HCT116 (cell line): ENCODE data around the gene SLC35B1. TPM values are rescaled to one million over a fixed set of nuclear protein-coding genes. Genes with fewer than 3 reads are reported as not detected.

ENCODE experiments used
- ATAC-seq: fragments of 200-7000 bp; cut with Tn5 transposase; 2 replicates; pipeline ENCODE4 v1.9.1; 2020; ENCODE audit warnings: mild to moderate bottlenecking, moderate library complexity
- BruUV-seq: library from RNA; stranded (reverse); fragments of 400-500 nt; replicated peaks from 2 replicates; lab custom pipeline; 2021; lab: Mats Ljungman, UMichigan
- CTCF ChIA-PET: fragments of 300-600 bp; sonication (Branson Sonifier 250); formaldehyde crosslinking; loops from one replicate; lab custom pipeline; 2021; ENCODE audit warnings: antibody characterized with exemption; lab: Charles Lee
- POLR2A ChIA-PET: fragments of 300-600, 350-600 bp; sonication (Branson Sonifier 250); formaldehyde crosslinking; loops from one replicate; lab custom pipeline; 2021; ENCODE audit warnings: antibody characterized with exemption; lab: Charles Lee
- RAD21 ChIA-PET, 2 experiments: fragments of 300-600 bp; sonication (Branson Sonifier 250); formaldehyde crosslinking; loops; one replicate each; lab custom pipeline; 2023; ENCODE audit warnings: low total read pairs in 2 of 2; ENCODE audit not compliant: uncharacterized antibody in 2 of 2, unreplicated experiment in 2 of 2, low non-redundant PET in 1 of 2; lab: Charles Lee
- DNase-seq: peaks from one replicate; pipeline ENCODE4 v3.0.0-alpha.2; 2010; ENCODE audit warnings: low read depth, low spot score
- H2AFZ ChIP-seq: fragments of 200-600 bp; shearing (Covaris generic), sonication (generic); 2 replicates; pipeline ENCODE4 v1.6.1; 2017; ENCODE audit warnings: low read depth, mixed run types, mixed read lengths, antibody characterized with exemption, low read length; ENCODE audit not compliant: poor library complexity, severe bottlenecking
- H3K27ac ChIP-seq: 2 replicates; pipeline ENCODE4 v1.5.1; 2012; ENCODE audit warnings: low read depth, low read length
- H3K27me3 ChIP-seq: fragments of 200-600 bp; sonication (generic); 2 replicates; pipeline ENCODE4 v1.6.1; 2016; ENCODE audit warnings: mixed run types, low read length, mixed read lengths; ENCODE audit not compliant: insufficient read depth
- H3K36me3 ChIP-seq, 2 experiments: fragments of 200-500 bp in 1 of 2; fragments of 200-600 bp in 1 of 2; sonication (Bioruptor generic) in 1 of 2; sonication (generic) in 1 of 2; 2 replicates each; pipeline versions ENCODE4 v1.5.1 to v1.6.1; 2014 to 2016; ENCODE audit warnings: low read length in 2 of 2, inconsistent platforms in 1 of 2, mixed read lengths in 1 of 2, mixed run types in 1 of 2; ENCODE audit not compliant: insufficient read depth in 2 of 2, control insufficient read depth in 1 of 2
- H3K4me1 ChIP-seq, 2 experiments: fragments of 200-600 bp in 1 of 2; sonication (generic) in 1 of 2; 2 replicates each; pipeline versions ENCODE4 v1.5.1 to v1.6.1; 2012 to 2017; ENCODE audit warnings: low read length in 2 of 2, inconsistent platforms in 1 of 2, mild to moderate bottlenecking in 1 of 2, mixed read lengths in 1 of 2, mixed run types in 1 of 2, moderate library complexity in 1 of 2; ENCODE audit not compliant: insufficient read depth in 2 of 2, control insufficient read depth in 1 of 2
- H3K4me2 ChIP-seq: fragments of 200-600 bp; sonication (generic); 2 replicates; pipeline ENCODE4 v1.6.1; 2017; ENCODE audit warnings: mixed run types, low read length, mixed read lengths
- H3K4me3 ChIP-seq, 2 experiments: fragments of 200-600 bp in 1 of 2; sonication (generic) in 1 of 2; replicated peaks in 1 of 2; 2 replicates each; pipeline ENCODE4 v1.5.1; 2011 to 2016; ENCODE audit warnings: low read length in 2 of 2, control low read depth in 1 of 2, low read depth in 1 of 2, mild to moderate bottlenecking in 1 of 2, mixed read lengths in 1 of 2, mixed run types in 1 of 2
- H3K79me2 ChIP-seq: fragments of 200-600 bp; sonication (generic); 2 replicates; pipeline ENCODE4 v1.6.1; 2017; ENCODE audit warnings: mild to moderate bottlenecking, mixed run types, low read length, moderate library complexity, mixed read lengths; ENCODE audit not compliant: insufficient read depth
- H3K9ac ChIP-seq: fragments of 200-600 bp; sonication (generic); 2 replicates; pipeline ENCODE4 v1.6.1; 2016; ENCODE audit warnings: low read length, mixed read lengths
- H3K9me2 ChIP-seq: fragments of 200-600 bp; sonication (generic), shearing (Covaris generic); 2 replicates; pipeline ENCODE4 v1.6.1; 2017; ENCODE audit warnings: mixed run types, mild to moderate bottlenecking, moderate library complexity; ENCODE audit not compliant: insufficient read depth
- H3K9me3 ChIP-seq, 2 experiments: fragments of 200-500 bp in 1 of 2; fragments of 200-600 bp in 1 of 2; sonication (Bioruptor generic) in 1 of 2; sonication (generic) in 1 of 2; 2 replicates each; pipeline ENCODE4 v1.6.1; 2014 to 2017; ENCODE audit warnings: low read length in 2 of 2, mixed read lengths in 2 of 2, inconsistent platforms in 1 of 2, low read depth in 1 of 2, mild to moderate bottlenecking in 1 of 2, mixed run types in 1 of 2, moderate library complexity in 1 of 2; ENCODE audit not compliant: control insufficient read depth in 1 of 2, insufficient read depth in 1 of 2
- H4K20me1 ChIP-seq: fragments of 200-600 bp; sonication (generic), shearing (Covaris generic); 2 replicates; pipeline ENCODE4 v1.6.1; 2017; ENCODE audit warnings: mixed run types, mild to moderate bottlenecking, moderate library complexity; ENCODE audit not compliant: insufficient read depth
- ELF1 ChIP-seq: IDR thresholded peaks from 2 replicates; pipeline ENCODE4 v1.6.1; 2012; ENCODE audit warnings: low read depth, borderline replicate concordance
- EZH2phosphoT487 ChIP-seq: fragments of 200-600 bp; IDR thresholded peaks from 2 replicates; pipeline ENCODE4 v1.6.1; 2018; ENCODE audit warnings: antibody characterized with exemption, borderline replicate concordance
- FOSL1 ChIP-seq: IDR thresholded peaks from 2 replicates; pipeline ENCODE4 v1.6.1; 2012; ENCODE audit warnings: low read depth
- JUND ChIP-seq: IDR thresholded peaks from 2 replicates; pipeline ENCODE4 v1.6.1; 2012
- POLR2A ChIP-seq: IDR thresholded peaks from 2 replicates; pipeline ENCODE4 v1.7.0; 2011; ENCODE audit warnings: borderline replicate concordance; ENCODE audit not compliant: insufficient read depth, insufficient read length; ENCODE audit errors: extremely low read depth
- RAD21 ChIP-seq: IDR thresholded peaks from 2 replicates; pipeline ENCODE4 v1.6.1; 2012; ENCODE audit warnings: low read depth, mild to moderate bottlenecking
- TCF7L2 ChIP-seq: IDR thresholded peaks from 2 replicates; pipeline ENCODE4 v1.7.0; 2011; ENCODE audit warnings: borderline replicate concordance, inconsistent platforms; ENCODE audit not compliant: insufficient read depth, insufficient read length; ENCODE audit errors: extremely low read depth
- YY1 ChIP-seq: IDR thresholded peaks from 2 replicates; pipeline ENCODE4 v1.6.1; 2011; ENCODE audit warnings: low read length, low read depth, moderate library complexity, mild to moderate bottlenecking; ENCODE audit not compliant: insufficient replicate concordance; ENCODE audit errors: extremely low read depth
- intact Hi-C: fragments of 100-400 bp; cut with micrococcal nuclease; formaldehyde crosslinking; loops from 2 replicates; pipeline ENCODE4 v1.10.0; 2022
- total RNA-seq: library from RNA; stranded (reverse); gene quantifications from one replicate; pipeline ENCODE4 v1.2.1, GENCODE V29; 2021; ENCODE audit not compliant: unreplicated experiment
- TF ChIP-seq, protein P1 (sequence below): IDR thresholded peaks from 2 replicates; pipeline ENCODE4 v1.6.1; 2012
- TF ChIP-seq, protein P2 (sequence below), 3 experiments: fragments of 200-600 bp in 1 of 3; sonication (generic) in 1 of 3; IDR thresholded peaks in 2 of 3; conservative IDR thresholded peaks in 1 of 3; 2 replicates each; pipeline ENCODE4 v1.5.1; 2012 to 2017; ENCODE audit warnings: low read depth in 2 of 3, low read length in 2 of 3, antibody characterized with exemption in 1 of 3, borderline replicate concordance in 1 of 3, control low read depth in 1 of 3, mild to moderate bottlenecking in 1 of 3, mixed read lengths in 1 of 3, mixed run types in 1 of 3, moderate library complexity in 1 of 3; ENCODE audit not compliant: insufficient read depth in 1 of 3
- TF ChIP-seq, protein P3 (sequence below): IDR thresholded peaks from 2 replicates; pipeline ENCODE4 v1.6.1; 2011; ENCODE audit warnings: mild to moderate bottlenecking, low read length, moderate library complexity; ENCODE audit not compliant: insufficient replicate concordance; ENCODE audit errors: extremely low read depth
- TF ChIP-seq, protein P4 (sequence below): IDR thresholded peaks from 2 replicates; pipeline ENCODE4 v1.6.1; 2012; ENCODE audit warnings: low read depth

Gene SLC35B1
- total RNA-seq, 1 experiment from 2014 or later: 87.5 TPM

DNA sequence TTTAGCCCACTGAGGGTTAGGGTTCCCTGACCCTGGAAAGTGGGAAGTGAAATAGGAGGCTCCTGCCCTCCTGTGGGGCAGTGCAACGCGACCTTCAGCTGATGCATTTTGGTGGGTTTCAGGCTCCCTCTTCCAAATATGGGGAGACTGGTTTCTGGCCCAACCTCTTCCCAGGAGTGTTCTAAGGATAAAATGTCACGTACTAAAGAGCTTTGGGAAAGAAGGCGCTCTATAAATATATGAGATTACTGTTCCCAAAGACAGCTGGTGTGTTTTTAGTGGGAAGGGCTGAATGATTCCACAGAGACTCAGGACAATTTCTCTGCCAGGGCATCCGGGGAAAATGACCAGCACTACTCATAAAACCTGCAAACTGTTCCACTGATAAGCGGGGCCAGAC is 9.8 kb downstream of the SLC35B1 start:
- POLR2A ChIA-PET: interaction anchor here (2.8 kb wide), 1 partner anchor 10 kb away, joined by 7 read pairs; the partner anchor contains the start of gene SLC35B1

More for the DNA sequence above, 9.8 kb downstream of the SLC35B1 start:
- H3K79me2 ChIP-seq: no peaks in the 10 kb centered on the region
- intact Hi-C loops: no loop called here
- no peak overlapping the region for H3K27ac ChIP-seq
- TF ChIP-seq RAD21 (no peak), YY1 (no peak), FOSL1 (no peak), POLR2A (no peak), ELF1 (no peak), TCF7L2 (no peak), JUND (no peak), EZH2phosphoT487 (no peak)
- TF ChIP-seq, protein P1, sequence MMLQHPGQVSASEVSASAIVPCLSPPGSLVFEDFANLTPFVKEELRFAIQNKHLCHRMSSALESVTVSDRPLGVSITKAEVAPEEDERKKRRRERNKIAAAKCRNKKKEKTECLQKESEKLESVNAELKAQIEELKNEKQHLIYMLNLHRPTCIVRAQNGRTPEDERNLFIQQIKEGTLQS: no peak
- TF ChIP-seq, protein P2, sequence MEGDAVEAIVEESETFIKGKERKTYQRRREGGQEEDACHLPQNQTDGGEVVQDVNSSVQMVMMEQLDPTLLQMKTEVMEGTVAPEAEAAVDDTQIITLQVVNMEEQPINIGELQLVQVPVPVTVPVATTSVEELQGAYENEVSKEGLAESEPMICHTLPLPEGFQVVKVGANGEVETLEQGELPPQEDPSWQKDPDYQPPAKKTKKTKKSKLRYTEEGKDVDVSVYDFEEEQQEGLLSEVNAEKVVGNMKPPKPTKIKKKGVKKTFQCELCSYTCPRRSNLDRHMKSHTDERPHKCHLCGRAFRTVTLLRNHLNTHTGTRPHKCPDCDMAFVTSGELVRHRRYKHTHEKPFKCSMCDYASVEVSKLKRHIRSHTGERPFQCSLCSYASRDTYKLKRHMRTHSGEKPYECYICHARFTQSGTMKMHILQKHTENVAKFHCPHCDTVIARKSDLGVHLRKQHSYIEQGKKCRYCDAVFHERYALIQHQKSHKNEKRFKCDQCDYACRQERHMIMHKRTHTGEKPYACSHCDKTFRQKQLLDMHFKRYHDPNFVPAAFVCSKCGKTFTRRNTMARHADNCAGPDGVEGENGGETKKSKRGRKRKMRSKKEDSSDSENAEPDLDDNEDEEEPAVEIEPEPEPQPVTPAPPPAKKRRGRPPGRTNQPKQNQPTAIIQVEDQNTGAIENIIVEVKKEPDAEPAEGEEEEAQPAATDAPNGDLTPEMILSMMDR (IDR thresholded peaks at IDR 0.05 in 2 of 3, conservative IDR thresholded peaks at IDR 0.05 in 1 of 3; ENCODE audit: borderline replicate concordance in 1 of 3, insufficient read depth in 1 of 3, low read depth in 2 of 3, low read length in 2 of 3): no peak
- TF ChIP-seq, protein P3, sequence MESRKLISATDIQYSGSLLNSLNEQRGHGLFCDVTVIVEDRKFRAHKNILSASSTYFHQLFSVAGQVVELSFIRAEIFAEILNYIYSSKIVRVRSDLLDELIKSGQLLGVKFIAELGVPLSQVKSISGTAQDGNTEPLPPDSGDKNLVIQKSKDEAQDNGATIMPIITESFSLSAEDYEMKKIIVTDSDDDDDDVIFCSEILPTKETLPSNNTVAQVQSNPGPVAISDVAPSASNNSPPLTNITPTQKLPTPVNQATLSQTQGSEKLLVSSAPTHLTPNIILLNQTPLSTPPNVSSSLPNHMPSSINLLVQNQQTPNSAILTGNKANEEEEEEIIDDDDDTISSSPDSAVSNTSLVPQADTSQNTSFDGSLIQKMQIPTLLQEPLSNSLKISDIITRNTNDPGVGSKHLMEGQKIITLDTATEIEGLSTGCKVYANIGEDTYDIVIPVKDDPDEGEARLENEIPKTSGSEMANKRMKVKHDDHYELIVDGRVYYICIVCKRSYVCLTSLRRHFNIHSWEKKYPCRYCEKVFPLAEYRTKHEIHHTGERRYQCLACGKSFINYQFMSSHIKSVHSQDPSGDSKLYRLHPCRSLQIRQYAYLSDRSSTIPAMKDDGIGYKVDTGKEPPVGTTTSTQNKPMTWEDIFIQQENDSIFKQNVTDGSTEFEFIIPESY: no peak
- TF ChIP-seq, protein P4, sequence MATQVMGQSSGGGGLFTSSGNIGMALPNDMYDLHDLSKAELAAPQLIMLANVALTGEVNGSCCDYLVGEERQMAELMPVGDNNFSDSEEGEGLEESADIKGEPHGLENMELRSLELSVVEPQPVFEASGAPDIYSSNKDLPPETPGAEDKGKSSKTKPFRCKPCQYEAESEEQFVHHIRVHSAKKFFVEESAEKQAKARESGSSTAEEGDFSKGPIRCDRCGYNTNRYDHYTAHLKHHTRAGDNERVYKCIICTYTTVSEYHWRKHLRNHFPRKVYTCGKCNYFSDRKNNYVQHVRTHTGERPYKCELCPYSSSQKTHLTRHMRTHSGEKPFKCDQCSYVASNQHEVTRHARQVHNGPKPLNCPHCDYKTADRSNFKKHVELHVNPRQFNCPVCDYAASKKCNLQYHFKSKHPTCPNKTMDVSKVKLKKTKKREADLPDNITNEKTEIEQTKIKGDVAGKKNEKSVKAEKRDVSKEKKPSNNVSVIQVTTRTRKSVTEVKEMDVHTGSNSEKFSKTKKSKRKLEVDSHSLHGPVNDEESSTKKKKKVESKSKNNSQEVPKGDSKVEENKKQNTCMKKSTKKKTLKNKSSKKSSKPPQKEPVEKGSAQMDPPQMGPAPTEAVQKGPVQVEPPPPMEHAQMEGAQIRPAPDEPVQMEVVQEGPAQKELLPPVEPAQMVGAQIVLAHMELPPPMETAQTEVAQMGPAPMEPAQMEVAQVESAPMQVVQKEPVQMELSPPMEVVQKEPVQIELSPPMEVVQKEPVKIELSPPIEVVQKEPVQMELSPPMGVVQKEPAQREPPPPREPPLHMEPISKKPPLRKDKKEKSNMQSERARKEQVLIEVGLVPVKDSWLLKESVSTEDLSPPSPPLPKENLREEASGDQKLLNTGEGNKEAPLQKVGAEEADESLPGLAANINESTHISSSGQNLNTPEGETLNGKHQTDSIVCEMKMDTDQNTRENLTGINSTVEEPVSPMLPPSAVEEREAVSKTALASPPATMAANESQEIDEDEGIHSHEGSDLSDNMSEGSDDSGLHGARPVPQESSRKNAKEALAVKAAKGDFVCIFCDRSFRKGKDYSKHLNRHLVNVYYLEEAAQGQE: no peak
- TF ChIP-seq, all 23 proteins: peak for 0
- ChIA-PET RAD21 (interaction anchor here in 1 of 2 experiments (0.6 to 0.7 kb wide), 2 partner anchors 128 to 140 kb away, joined by 4 read pairs; no protein-coding TSS in a partner anchor), CTCF (interaction anchor here (1.1 to 9.3 kb wide), 5 partner anchors 10 to 141 kb away, joined by 3 to 92 read pairs (median 9); partner anchors contain the start of gene SLC35B1)
- H3K9ac ChIP-seq: no peak overlapping the region
- no peaks in the 10 kb centered on the region for H3K27me3 ChIP-seq
- H3K36me3 ChIP-seq: peaks cover 17 to 27% of the 10 kb centered on the region in 2 experiments
- no TSS peak for BruUV-seq
- no peak overlapping the region for H3K4me2 ChIP-seq
- H3K4me1 ChIP-seq: no peaks in the 10 kb centered on the region
- H3K9me3 ChIP-seq: no peaks in the 10 kb centered on the region
- H2AFZ ChIP-seq: no peak overlapping the region
- H4K20me1 ChIP-seq: no peaks in the 10 kb centered on the region
- ATAC-seq (no peak), DNase-seq (no peak)
- H3K9me2 ChIP-seq: no peaks in the 10 kb centered on the region
- H3K4me3 ChIP-seq: no peak overlapping the region
